Measurements from ENCODE around the gene ATF4. TPM values are rescaled to one million over a fixed set of nuclear protein-coding genes. Genes with fewer than 3 reads are reported as not detected.

Gene ATF4
- total and polyA plus RNA-seq, 2 donors (not counting 3 experiments of a cell fraction or from before 2014, with no cell fraction given): 312 to 668 TPM

DNA sequence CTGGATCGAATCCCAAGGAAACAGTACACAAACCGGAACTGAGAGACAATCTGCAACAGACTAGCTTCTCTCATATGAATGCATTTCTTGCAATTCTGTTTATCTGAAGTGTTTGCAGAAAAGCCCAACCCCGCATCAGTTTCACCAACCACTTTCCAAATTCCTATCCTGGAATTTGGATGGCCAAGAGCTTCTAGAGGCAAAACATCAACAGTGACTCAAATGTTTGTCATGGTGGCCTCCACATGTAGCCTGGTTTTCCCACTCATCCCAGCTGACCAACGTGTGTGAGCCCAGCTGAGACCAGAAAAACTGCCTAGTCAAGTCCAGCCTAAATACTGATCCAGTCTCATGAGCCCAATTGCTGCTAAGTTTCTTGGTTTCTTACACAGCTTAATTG lies 26.6 kb upstream of the ATF4 start:
- Histone ChIP-seq H3K4me3 (replicated peaks in 1 of 3; ENCODE audit: insufficient read depth in 1 of 3, low read depth in 1 of 3, low read length in 3 of 3) (no peak overlapping the region), H3K9me1 (replicated peaks; ENCODE audit: control insufficient read depth, extremely low read depth, insufficient read depth, low read length) (no peaks in the 10 kb centered on the region), H3K9me3 (replicated peaks; ENCODE audit: control insufficient read depth, insufficient read depth, low read length) (no peaks in the 10 kb centered on the region), H3K36me3 (ENCODE audit: control insufficient read depth in 2 of 2, extremely low read depth in 1 of 2, insufficient read depth in 2 of 2, low read length in 2 of 2) (no peaks in the 10 kb centered on the region), H3K4me2 (ENCODE audit: insufficient read depth, low read length) (no peak overlapping the region), H2AFZ (ENCODE audit: low read depth, low read length) (no peak overlapping the region), H4K20me1 (replicated peaks; ENCODE audit: control insufficient read depth, extremely low read depth, insufficient read depth, low read length) (no peaks in the 10 kb centered on the region), H3K79me2 (ENCODE audit: control insufficient read depth, insufficient read depth, low read length) (no peaks in the 10 kb centered on the region), H3K27me3 (ENCODE audit: control insufficient read depth in 2 of 2, insufficient read depth in 2 of 2, low read length in 2 of 2) (peaks cover 0 to 2% of the 10 kb centered on the region in 2 experiments), H3K4me1 (ENCODE audit: control insufficient read depth, extremely low read depth, insufficient read depth, low read length) (no peaks in the 10 kb centered on the region), H3K27ac (ENCODE audit: insufficient read depth, low read depth, low read length) (no peak overlapping the region), H3K9ac (replicated peaks; ENCODE audit: extremely low read depth, insufficient read depth, low read length) (no peak overlapping the region)
- ChIA-PET CTCF (interaction anchor here (0.8 to 6.7 kb wide), 12 partner anchors 8 to 543 kb away, joined by 3 to 197 read pairs (median 8); partner anchors contain the start of genes ATF4, MIEF1 and RPS19BP1), POLR2A (interaction anchor here (1.4 kb wide), 1 partner anchor 32 kb away, joined by 6 read pairs; no protein-coding TSS in a partner anchor)
- no peak for DNase-seq (ENCODE audit: low read depth, low spot score)
- dilution Hi-C loops (cut with MboI; ENCODE audit: extremely low pct_ligation_motif_present, low sequenced_read_pairs) (no loop called here), intact Hi-C loops (cut with micrococcal nuclease) (loop anchor here (1.0 to 10.0 kb wide), 2 partner anchors 36 to 149 kb away; partner anchors contain the start of gene SYNGR1)
- BruUV-seq (replicated peaks): no TSS peak
- no peak for FAIRE-seq
- TF ChIP-seq, protein P1, sequence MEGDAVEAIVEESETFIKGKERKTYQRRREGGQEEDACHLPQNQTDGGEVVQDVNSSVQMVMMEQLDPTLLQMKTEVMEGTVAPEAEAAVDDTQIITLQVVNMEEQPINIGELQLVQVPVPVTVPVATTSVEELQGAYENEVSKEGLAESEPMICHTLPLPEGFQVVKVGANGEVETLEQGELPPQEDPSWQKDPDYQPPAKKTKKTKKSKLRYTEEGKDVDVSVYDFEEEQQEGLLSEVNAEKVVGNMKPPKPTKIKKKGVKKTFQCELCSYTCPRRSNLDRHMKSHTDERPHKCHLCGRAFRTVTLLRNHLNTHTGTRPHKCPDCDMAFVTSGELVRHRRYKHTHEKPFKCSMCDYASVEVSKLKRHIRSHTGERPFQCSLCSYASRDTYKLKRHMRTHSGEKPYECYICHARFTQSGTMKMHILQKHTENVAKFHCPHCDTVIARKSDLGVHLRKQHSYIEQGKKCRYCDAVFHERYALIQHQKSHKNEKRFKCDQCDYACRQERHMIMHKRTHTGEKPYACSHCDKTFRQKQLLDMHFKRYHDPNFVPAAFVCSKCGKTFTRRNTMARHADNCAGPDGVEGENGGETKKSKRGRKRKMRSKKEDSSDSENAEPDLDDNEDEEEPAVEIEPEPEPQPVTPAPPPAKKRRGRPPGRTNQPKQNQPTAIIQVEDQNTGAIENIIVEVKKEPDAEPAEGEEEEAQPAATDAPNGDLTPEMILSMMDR (IDR thresholded peaks at IDR 0.05; ENCODE audit: extremely low read depth in 1 of 2, insufficient read depth in 1 of 2, low read depth in 1 of 2, low read length in 2 of 2): no peak
- TF ChIP-seq FOS (IDR thresholded peaks at IDR 0.05; ENCODE audit: borderline replicate concordance, insufficient read depth, low read length): no peak
- no peak for TF ChIP-seq POLR2A (IDR thresholded peaks at IDR 0.05; ENCODE audit: low read depth, low read length)
- no peak for TF ChIP-seq POLR2AphosphoS5 (IDR thresholded peaks at IDR 0.05; ENCODE audit: insufficient read depth, low read depth, low read length)
- TF ChIP-seq JUN (IDR thresholded peaks at IDR 0.05; ENCODE audit: borderline replicate concordance, insufficient read depth, insufficient read length, low read depth): no peak
- no peak for TF ChIP-seq EZH2 (IDR thresholded peaks at IDR 0.05; ENCODE audit: borderline replicate concordance, low read depth, low read length, severe bottlenecking)
- TF ChIP-seq GATA2 (IDR thresholded peaks at IDR 0.05; ENCODE audit: insufficient read depth, insufficient read length, low read depth, low read length): no peak
- TF ChIP-seq, protein P2, sequence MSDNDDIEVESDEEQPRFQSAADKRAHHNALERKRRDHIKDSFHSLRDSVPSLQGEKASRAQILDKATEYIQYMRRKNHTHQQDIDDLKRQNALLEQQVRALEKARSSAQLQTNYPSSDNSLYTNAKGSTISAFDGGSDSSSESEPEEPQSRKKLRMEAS (IDR thresholded peaks at IDR 0.05; ENCODE audit: insufficient read depth, insufficient read length): no peak
- TF ChIP-seq MYC (IDR thresholded peaks at IDR 0.05; ENCODE audit: low read depth, low read length): no peak
